Measurements from ENCODE around the gene EOLA1.

- TF ChIP-seq, protein P1, sequence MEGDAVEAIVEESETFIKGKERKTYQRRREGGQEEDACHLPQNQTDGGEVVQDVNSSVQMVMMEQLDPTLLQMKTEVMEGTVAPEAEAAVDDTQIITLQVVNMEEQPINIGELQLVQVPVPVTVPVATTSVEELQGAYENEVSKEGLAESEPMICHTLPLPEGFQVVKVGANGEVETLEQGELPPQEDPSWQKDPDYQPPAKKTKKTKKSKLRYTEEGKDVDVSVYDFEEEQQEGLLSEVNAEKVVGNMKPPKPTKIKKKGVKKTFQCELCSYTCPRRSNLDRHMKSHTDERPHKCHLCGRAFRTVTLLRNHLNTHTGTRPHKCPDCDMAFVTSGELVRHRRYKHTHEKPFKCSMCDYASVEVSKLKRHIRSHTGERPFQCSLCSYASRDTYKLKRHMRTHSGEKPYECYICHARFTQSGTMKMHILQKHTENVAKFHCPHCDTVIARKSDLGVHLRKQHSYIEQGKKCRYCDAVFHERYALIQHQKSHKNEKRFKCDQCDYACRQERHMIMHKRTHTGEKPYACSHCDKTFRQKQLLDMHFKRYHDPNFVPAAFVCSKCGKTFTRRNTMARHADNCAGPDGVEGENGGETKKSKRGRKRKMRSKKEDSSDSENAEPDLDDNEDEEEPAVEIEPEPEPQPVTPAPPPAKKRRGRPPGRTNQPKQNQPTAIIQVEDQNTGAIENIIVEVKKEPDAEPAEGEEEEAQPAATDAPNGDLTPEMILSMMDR (IDR thresholded peaks at IDR 0.05) = no peak
- no peak for TF ChIP-seq EZH2 (IDR thresholded peaks at IDR 0.05; ENCODE audit: borderline replicate concordance, insufficient read depth, low read depth, low read length, poor library complexity, severe bottlenecking)
Measured at GRCh38 chrX:149506349-149506748, 34.5 kb upstream of the EOLA1 start.
